OCI-LY7 (cell line): ENCODE measurements around the gene UBXN11. TPM values are rescaled to one million over a fixed set of nuclear protein-coding genes. Genes with fewer than 3 reads are reported as not detected.

ENCODE experiments used
- BruUV-seq: library from RNA; stranded (reverse); fragments of 400-500 nt; replicated peaks from 2 replicates; lab custom pipeline; 2021; lab: Mats Ljungman, UMichigan
- CTCF ChIA-PET: fragments of 300-600 bp; sonication (Branson Sonifier 250); formaldehyde crosslinking; loops from one replicate; lab custom pipeline; 2022; ENCODE audit warnings: antibody characterized with exemption; ENCODE audit not compliant: unreplicated experiment; lab: Charles Lee
- POLR2A ChIA-PET: fragments of 300-600 bp; sonication (Branson Sonifier 250); formaldehyde crosslinking; loops from one replicate; lab custom pipeline; 2022; ENCODE audit warnings: antibody characterized with exemption; lab: Charles Lee
- DNase-seq: peaks from one replicate; pipeline ENCODE4 v3.0.0-alpha.2; 2015; ENCODE audit warnings: low spot score
- H2AFZ ChIP-seq: fragments of 200-600 bp; sonication (generic), shearing (Covaris generic); 2 replicates; pipeline ENCODE4 v1.6.1; 2014; ENCODE audit warnings: mild to moderate bottlenecking, antibody characterized with exemption, low read length, moderate library complexity
- H3K27ac ChIP-seq: fragments of 200-600 bp; sonication (generic); 2 replicates; pipeline ENCODE4 v1.5.1; 2014; ENCODE audit warnings: mixed run types, low read depth, mild to moderate bottlenecking, moderate library complexity, low read length, inconsistent platforms; ENCODE audit not compliant: poor library complexity, severe bottlenecking
- H3K36me3 ChIP-seq: fragments of 200-600 bp; sonication (generic); 2 replicates; pipeline ENCODE4 v1.6.1; 2014; ENCODE audit warnings: mild to moderate bottlenecking, antibody characterized with exemption, low read length, moderate library complexity, mixed read lengths; ENCODE audit not compliant: insufficient read depth
- H3K4me1 ChIP-seq: fragments of 200-600 bp; sonication (generic); 2 replicates; pipeline ENCODE4 v1.5.1; 2014; ENCODE audit warnings: mild to moderate bottlenecking, low read length; ENCODE audit not compliant: insufficient read depth, poor library complexity, severe bottlenecking
- H3K4me2 ChIP-seq: fragments of 200-600 bp; sonication (generic); 2 replicates; pipeline ENCODE4 v1.6.1; 2014; ENCODE audit warnings: mild to moderate bottlenecking, low read length
- H3K4me3 ChIP-seq: fragments of 200-600 bp; sonication (generic); 2 replicates; pipeline ENCODE4 v1.5.1; 2014; ENCODE audit warnings: mild to moderate bottlenecking, low read depth, low read length; ENCODE audit not compliant: poor library complexity, severe bottlenecking
- H3K79me2 ChIP-seq: fragments of 200-600 bp; sonication (generic); 2 replicates; pipeline ENCODE4 v1.6.1; 2016; ENCODE audit warnings: low read depth, mild to moderate bottlenecking, low read length, moderate library complexity, mixed read lengths; ENCODE audit not compliant: insufficient read depth
- H3K9me2 ChIP-seq: fragments of 200-600 bp; sonication (generic); 2 replicates; pipeline ENCODE4 v1.6.1; 2016; ENCODE audit warnings: mild to moderate bottlenecking, low read length, mixed read lengths; ENCODE audit not compliant: insufficient read depth
- H3K9me3 ChIP-seq: fragments of 200-600 bp; sonication (generic); 2 replicates; pipeline ENCODE4 v1.6.1; 2014; ENCODE audit warnings: mild to moderate bottlenecking, mixed run types, low read length, mixed read lengths
- H4K20me1 ChIP-seq: fragments of 200-600 bp; sonication (generic); 2 replicates; pipeline ENCODE4 v1.6.1; 2014; ENCODE audit warnings: mild to moderate bottlenecking, antibody characterized with exemption, low read length, moderate library complexity, mixed read lengths; ENCODE audit not compliant: insufficient read depth
- EZH2phosphoT487 ChIP-seq: fragments of 200-600 bp; sonication (generic); IDR thresholded peaks from 2 replicates; pipeline ENCODE4 v1.6.1; 2018; ENCODE audit warnings: low read depth, borderline replicate concordance, mild to moderate bottlenecking, mixed run types, antibody characterized with exemption, low read length, moderate library complexity, mixed read lengths
- intact Hi-C: fragments of 100-400 bp; cut with micrococcal nuclease; formaldehyde crosslinking; loops from one replicate; pipeline ENCODE4 v1.10.0; 2022; ENCODE audit not compliant: unreplicated experiment
- total RNA-seq, 2 experiments: library from RNA; depleted of rRNA in 1 of 2; stranded (reverse); fragments of >200 nt in 1 of 2; shearing (Covaris generic) in 1 of 2; gene quantifications; 2 replicates each; pipeline ENCODE4 v1.2.3, GENCODE V29; 2014 to 2022
- TF ChIP-seq, protein P1 (sequence below): fragments of 200-600 bp; sonication (generic); conservative IDR thresholded peaks from 2 replicates; pipeline ENCODE4 v1.5.1; 2014; ENCODE audit warnings: mild to moderate bottlenecking, antibody characterized with exemption, low read length, moderate library complexity, mixed read lengths

UBXN11 gene
- total RNA-seq, 2 experiments from 2014 or later: 75.8 to 111 TPM

DNA sequence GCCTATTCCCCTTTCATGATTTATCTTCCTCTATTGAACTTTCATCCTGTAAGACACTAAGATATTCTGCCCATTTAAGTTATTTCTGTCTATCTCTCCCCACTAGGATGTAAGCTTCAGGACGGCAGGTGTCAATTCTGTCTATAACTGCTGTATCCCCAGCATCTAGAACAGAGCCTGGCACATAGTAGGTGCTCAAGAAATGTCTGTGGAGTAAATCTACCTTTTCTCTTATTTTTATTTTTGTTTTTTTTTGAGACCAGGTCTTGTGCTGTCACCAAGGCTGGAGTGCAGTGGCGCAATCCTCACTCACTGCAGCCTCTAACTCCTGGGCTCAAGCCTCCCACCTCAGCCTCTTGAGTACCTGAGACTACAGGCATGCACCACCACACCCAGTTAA lies 16.9 kb upstream of the UBXN11 start:
- Histone ChIP-seq H3K79me2 (peaks cover 19% of the 10 kb centered on the region), H3K9me3 (no peaks in the 10 kb centered on the region), H3K4me2 (no peak overlapping the region), H3K4me3 (no peak overlapping the region), H4K20me1 (no peaks in the 10 kb centered on the region), H3K36me3 (peaks cover 54% of the 10 kb centered on the region), H3K9me2 (no peaks in the 10 kb centered on the region), H3K27ac (no peak overlapping the region), H2AFZ (no peak overlapping the region), H3K4me1 (peaks cover 48% of the 10 kb centered on the region)
- intact Hi-C loops: no loop called here
- ChIA-PET CTCF (interaction anchor here (0.9 kb wide), 1 partner anchor 39 kb away, joined by 5 read pairs; no protein-coding TSS in a partner anchor), POLR2A (interaction anchor here (11.7 kb wide), 1 partner anchor 35 kb away, joined by 273 read pairs; no protein-coding TSS in a partner anchor)
- no peak for DNase-seq
- no TSS peak for BruUV-seq
- TF ChIP-seq, protein P1, sequence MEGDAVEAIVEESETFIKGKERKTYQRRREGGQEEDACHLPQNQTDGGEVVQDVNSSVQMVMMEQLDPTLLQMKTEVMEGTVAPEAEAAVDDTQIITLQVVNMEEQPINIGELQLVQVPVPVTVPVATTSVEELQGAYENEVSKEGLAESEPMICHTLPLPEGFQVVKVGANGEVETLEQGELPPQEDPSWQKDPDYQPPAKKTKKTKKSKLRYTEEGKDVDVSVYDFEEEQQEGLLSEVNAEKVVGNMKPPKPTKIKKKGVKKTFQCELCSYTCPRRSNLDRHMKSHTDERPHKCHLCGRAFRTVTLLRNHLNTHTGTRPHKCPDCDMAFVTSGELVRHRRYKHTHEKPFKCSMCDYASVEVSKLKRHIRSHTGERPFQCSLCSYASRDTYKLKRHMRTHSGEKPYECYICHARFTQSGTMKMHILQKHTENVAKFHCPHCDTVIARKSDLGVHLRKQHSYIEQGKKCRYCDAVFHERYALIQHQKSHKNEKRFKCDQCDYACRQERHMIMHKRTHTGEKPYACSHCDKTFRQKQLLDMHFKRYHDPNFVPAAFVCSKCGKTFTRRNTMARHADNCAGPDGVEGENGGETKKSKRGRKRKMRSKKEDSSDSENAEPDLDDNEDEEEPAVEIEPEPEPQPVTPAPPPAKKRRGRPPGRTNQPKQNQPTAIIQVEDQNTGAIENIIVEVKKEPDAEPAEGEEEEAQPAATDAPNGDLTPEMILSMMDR: no peak
- TF ChIP-seq EZH2phosphoT487: no peak

GRCh38 chr1:26322042-26322331 lies 15.6 kb upstream of the UBXN11 start:
- DNase-seq: no peak
- CTCF ChIA-PET: interaction anchor here (0.7 to 3.9 kb wide), 5 partner anchors 22 to 37 kb away, joined by 3 to 37 read pairs (median 4); no protein-coding TSS in a partner anchor
- Histone ChIP-seq H3K4me1 (peaks cover 44% of the 10 kb centered on the region), H4K20me1 (no peaks in the 10 kb centered on the region), H2AFZ (no peak overlapping the region), H3K36me3 (peaks cover 59% of the 10 kb centered on the region), H3K4me3 (no peak overlapping the region), H3K27ac (no peak overlapping the region), H3K79me2 (peaks cover 32% of the 10 kb centered on the region), H3K9me3 (no peaks in the 10 kb centered on the region), H3K4me2 (peak overlapping the region; percentile 95; the same call in 1 of the 2 replicates), H3K9me2 (no peaks in the 10 kb centered on the region)
- TF ChIP-seq, protein P1: no peak
- no peak for TF ChIP-seq EZH2phosphoT487
- BruUV-seq: no TSS peak
- POLR2A ChIA-PET: interaction anchor here (0.8 to 11.7 kb wide), 4 partner anchors 11 to 34 kb away, joined by 3 to 273 read pairs (median 6); no protein-coding TSS in a partner anchor
- intact Hi-C loops: no loop called here

- POLR2A ChIA-PET: interaction anchor here (0.8 to 11.7 kb wide), 4 partner anchors 11 to 33 kb away, joined by 3 to 273 read pairs (median 6); no protein-coding TSS in a partner anchor
- DNase-seq: peak; percentile 91
- H3K4me2 ChIP-seq: peak overlapping the region; percentile 95
- CTCF ChIA-PET: interaction anchor here (0.7 to 3.9 kb wide), 6 partner anchors 21 to 37 kb away, joined by 3 to 37 read pairs (median 4); no protein-coding TSS in a partner anchor
- H3K9me3 ChIP-seq: no peaks in the 10 kb centered on the region
- intact Hi-C loops: loop anchor here (1.0 to 2.0 kb wide), 2 partner anchors 36 to 41 kb away; no protein-coding TSS in a partner anchor
- peaks cover 59% of the 10 kb centered on the region for H3K36me3 ChIP-seq
- H3K4me3 ChIP-seq: peak overlapping the region; percentile 93
- H3K27ac ChIP-seq: peak overlapping the region; percentile 91
- H2AFZ ChIP-seq: no peak overlapping the region
- no peaks in the 10 kb centered on the region for H4K20me1 ChIP-seq
- peaks cover 49% of the 10 kb centered on the region for H3K4me1 ChIP-seq
- BruUV-seq: TSS peak; percentile 11
- no peak for TF ChIP-seq EZH2phosphoT487
- TF ChIP-seq, protein P1: peak; percentile 96
- H3K79me2 ChIP-seq: peaks cover 35% of the 10 kb centered on the region
- no peaks in the 10 kb centered on the region for H3K9me2 ChIP-seq
Measured at GRCh38 chr1:26321315-26322041, 15.0 kb upstream of the UBXN11 start.
